ENCODE data around the gene RPN1. TPM values are rescaled to one million over a fixed set of nuclear protein-coding genes. Genes with fewer than 3 reads are reported as not detected.
A peak's percentile ranks its signal among the peaks of the same experiment; 100 is the strongest.

RPN1 gene
- total and polyA plus RNA-seq, 10 of the 15 experiments (the other 5 are each of a cell fraction or from before 2014, with no cell fraction given): 56.1 to 266 (median 157) TPM

GRCh38 chr3:128650096-128651050 is at the start of gene RPN1 (continued):
- peak; percentile 29; the same call in 1 of the 2 replicates for TF ChIP-seq E2F4 (IDR thresholded peaks at IDR 0.05; ENCODE audit: low read depth, low read length)
- peak; percentile 36; the same call in 1 of the 2 replicates for TF ChIP-seq TCF3 (IDR thresholded peaks at IDR 0.05; ENCODE audit: borderline replicate concordance, insufficient read depth, low read depth, low read length)
- peak; percentile 52 for TF ChIP-seq BACH1 (IDR thresholded peaks at IDR 0.05; ENCODE audit: borderline replicate concordance)
- TF ChIP-seq SMAD5 (IDR thresholded peaks at IDR 0.05; ENCODE audit: low read depth): peak; percentile 65; the same call in 1 of the 2 replicates
- TF ChIP-seq MEF2B (IDR thresholded peaks at IDR 0.05; ENCODE audit: partially characterized antibody, poor library complexity, severe bottlenecking): peak; percentile 7
- peak; percentile 61 for TF ChIP-seq HDAC6 (IDR thresholded peaks at IDR 0.05; ENCODE audit: unreplicated experiment)
- TF ChIP-seq IRF4 (IDR thresholded peaks at IDR 0.05; ENCODE audit: low read depth, low read length): no peak
- peak; percentile 74 for TF ChIP-seq HCFC1 (IDR thresholded peaks at IDR 0.05; ENCODE audit: low read length)
- no peak for TF ChIP-seq E4F1 (IDR thresholded peaks at IDR 0.05; ENCODE audit: borderline replicate concordance, partially characterized antibody)
- TF ChIP-seq, protein P1, sequence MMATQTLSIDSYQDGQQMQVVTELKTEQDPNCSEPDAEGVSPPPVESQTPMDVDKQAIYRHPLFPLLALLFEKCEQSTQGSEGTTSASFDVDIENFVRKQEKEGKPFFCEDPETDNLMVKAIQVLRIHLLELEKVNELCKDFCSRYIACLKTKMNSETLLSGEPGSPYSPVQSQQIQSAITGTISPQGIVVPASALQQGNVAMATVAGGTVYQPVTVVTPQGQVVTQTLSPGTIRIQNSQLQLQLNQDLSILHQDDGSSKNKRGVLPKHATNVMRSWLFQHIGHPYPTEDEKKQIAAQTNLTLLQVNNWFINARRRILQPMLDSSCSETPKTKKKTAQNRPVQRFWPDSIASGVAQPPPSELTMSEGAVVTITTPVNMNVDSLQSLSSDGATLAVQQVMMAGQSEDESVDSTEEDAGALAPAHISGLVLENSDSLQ (IDR thresholded peaks at IDR 0.05): peak; percentile 9; the same call in 1 of the 2 replicates
- no peak for TF ChIP-seq MAX (IDR thresholded peaks at IDR 0.05; ENCODE audit: low read depth, low read length)
- 0 out of 2 replicates have a peak, but pooled peaks have one; percentile 71 for TF ChIP-seq PML (IDR thresholded peaks at IDR 0.05; ENCODE audit: low read length)
- TF ChIP-seq GATAD2B (conservative IDR thresholded peaks at IDR 0.05; ENCODE audit: low read depth): peak; percentile 92
- TF ChIP-seq NR2F1 (conservative IDR thresholded peaks at IDR 0.05): peak; percentile 42; the same call in 1 of the 2 replicates
- TF ChIP-seq RB1 (IDR thresholded peaks at IDR 0.05; ENCODE audit: borderline replicate concordance): peak; percentile 82; the same call in 1 of the 2 replicates
- TF ChIP-seq ZNF217 (IDR thresholded peaks at IDR 0.05): no peak
- TF ChIP-seq SRF (IDR thresholded peaks at IDR 0.05; ENCODE audit: low read depth in 2 of 2, low read length in 2 of 2): 0 out of 4 replicates have a peak, but pooled peaks of 1 of the 2 experiments have one; percentile 76
- TF ChIP-seq BHLHE40 (IDR thresholded peaks at IDR 0.05; ENCODE audit: borderline replicate concordance in 1 of 2, low read depth in 2 of 2, low read length in 1 of 2): peak; percentile 67 to 88; a peak in 3 of 4 replicates
- peak; percentile 94 for TF ChIP-seq POLR2A (IDR thresholded peaks at IDR 0.05; ENCODE audit: low read depth, low read length)
- TF ChIP-seq HDGF (IDR thresholded peaks at IDR 0.05): peak; percentile 68; the same call in 1 of the 2 replicates
- peak; percentile 32 for TF ChIP-seq SMAD1 (IDR thresholded peaks at IDR 0.05; ENCODE audit: low read depth, partially characterized antibody)

All from GM12878 (cell line).